ENCODE data around the gene ZBED4.
A peak's percentile ranks its signal among the peaks of the same experiment; 100 is the strongest.

The ZBED4 gene

DNA sequence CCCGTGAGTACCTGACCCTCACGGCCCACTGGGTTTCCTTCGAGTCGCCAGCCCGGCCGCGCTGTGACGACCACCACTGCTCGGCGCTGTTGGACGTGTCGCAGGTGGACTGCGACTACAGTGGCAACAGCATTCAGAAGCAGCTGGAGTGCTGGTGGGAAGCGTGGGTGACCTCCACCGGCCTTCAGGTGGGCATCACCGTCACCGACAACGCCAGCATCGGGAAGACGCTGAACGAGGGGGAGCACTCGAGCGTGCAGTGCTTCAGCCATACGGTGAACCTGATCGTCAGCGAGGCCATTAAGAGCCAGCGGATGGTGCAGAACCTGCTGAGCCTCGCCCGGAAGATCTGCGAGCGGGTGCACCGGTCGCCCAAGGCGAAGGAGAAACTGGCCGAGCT is 32.2 kb downstream of the ZBED4 start:
- TF ChIP-seq SPI1 (IDR thresholded peaks at IDR 0.05; ENCODE audit: low read depth, low read length) (no peak), POLR2AphosphoS5 (IDR thresholded peaks at IDR 0.05; ENCODE audit: low read depth, low read length) (no peak), POLR2A (IDR thresholded peaks at IDR 0.05; ENCODE audit: low read depth, low read length) (no peak), PAX5 (IDR thresholded peaks at IDR 0.05; ENCODE audit: insufficient read depth, low read length, severe bottlenecking) (no peak), POU2F2 (IDR thresholded peaks at IDR 0.05; ENCODE audit: low read depth, low read length) (no peak), TAF1 (IDR thresholded peaks at IDR 0.05; ENCODE audit: low read depth, low read length) (no peak)
- FAIRE-seq: no peak
- DNase-seq (ENCODE audit: insufficient read length, low spot score): no peak

DNA sequence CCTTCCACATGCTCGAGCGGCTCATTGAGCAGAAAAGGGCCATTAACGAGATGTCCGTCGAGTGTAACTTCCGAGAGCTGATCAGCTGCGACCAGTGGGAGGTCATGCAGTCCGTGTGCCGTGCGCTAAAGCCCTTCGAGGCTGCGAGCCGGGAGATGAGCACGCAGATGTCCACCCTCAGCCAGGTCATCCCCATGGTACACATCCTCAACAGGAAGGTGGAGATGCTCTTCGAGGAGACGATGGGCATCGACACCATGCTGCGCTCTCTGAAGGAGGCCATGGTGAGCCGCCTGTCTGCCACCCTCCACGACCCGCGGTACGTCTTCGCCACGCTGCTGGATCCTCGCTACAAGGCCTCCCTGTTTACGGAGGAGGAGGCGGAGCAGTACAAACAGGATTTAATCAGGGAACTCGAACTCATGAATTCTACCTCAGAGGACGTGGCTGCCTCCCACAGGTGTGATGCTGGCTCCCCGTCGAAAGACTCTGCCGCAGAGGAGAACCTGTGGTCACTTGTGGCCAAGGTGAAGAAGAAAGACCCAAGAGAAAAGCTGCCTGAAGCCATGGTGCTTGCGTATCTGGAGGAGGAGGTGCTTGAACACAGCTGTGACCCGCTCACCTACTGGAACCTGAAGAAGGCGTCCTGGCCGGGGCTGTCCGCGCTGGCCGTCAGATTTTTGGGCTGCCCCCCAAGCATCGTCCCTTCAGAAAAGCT is 32.9 kb downstream of the ZBED4 start:
- TF ChIP-seq SPI1 (IDR thresholded peaks at IDR 0.05; ENCODE audit: low read depth, low read length) (no peak), POU2F2 (IDR thresholded peaks at IDR 0.05; ENCODE audit: low read depth, low read length) (no peak), POLR2AphosphoS5 (IDR thresholded peaks at IDR 0.05; ENCODE audit: low read depth, low read length) (no peak), POLR2A (IDR thresholded peaks at IDR 0.05; ENCODE audit: low read depth, low read length) (no peak), PAX5 (IDR thresholded peaks at IDR 0.05; ENCODE audit: insufficient read depth, low read length, severe bottlenecking) (no peak)
- FAIRE-seq (no peak), DNase-seq (ENCODE audit: insufficient read length, low spot score) (no peak)

DNA sequence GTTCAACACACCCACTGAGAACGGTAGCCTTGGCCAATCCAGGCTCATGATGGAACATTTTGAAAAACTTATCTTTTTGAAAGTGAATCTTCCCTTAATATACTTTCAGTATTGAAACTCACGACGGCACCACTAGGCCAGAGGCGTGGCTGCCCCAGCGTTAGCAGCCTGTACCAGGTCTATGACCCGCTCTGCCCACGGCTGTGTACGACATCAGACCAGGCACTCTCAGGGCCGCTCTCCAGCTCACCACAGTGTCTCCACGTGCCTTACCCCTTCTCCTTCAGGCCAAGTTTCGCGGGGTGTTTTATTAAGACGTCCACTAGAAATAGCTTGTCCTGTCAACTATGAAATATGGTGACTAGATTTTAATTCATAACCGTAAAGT is 33.4 kb downstream of the ZBED4 start:
- no peak for FAIRE-seq
- TF ChIP-seq PAX5 (IDR thresholded peaks at IDR 0.05; ENCODE audit: insufficient read depth, low read length, severe bottlenecking): no peak
- TF ChIP-seq TAF1 (IDR thresholded peaks at IDR 0.05; ENCODE audit: low read depth, low read length): no peak
- no peak for TF ChIP-seq POLR2AphosphoS5 (IDR thresholded peaks at IDR 0.05; ENCODE audit: low read depth, low read length)
- TF ChIP-seq POLR2A (IDR thresholded peaks at IDR 0.05; ENCODE audit: low read depth, low read length): no peak
- no peak for TF ChIP-seq SPI1 (IDR thresholded peaks at IDR 0.05; ENCODE audit: low read depth, low read length)
- TF ChIP-seq POU2F2 (IDR thresholded peaks at IDR 0.05; ENCODE audit: low read depth, low read length): no peak
- DNase-seq (ENCODE audit: insufficient read length, low spot score): no peak

DNA sequence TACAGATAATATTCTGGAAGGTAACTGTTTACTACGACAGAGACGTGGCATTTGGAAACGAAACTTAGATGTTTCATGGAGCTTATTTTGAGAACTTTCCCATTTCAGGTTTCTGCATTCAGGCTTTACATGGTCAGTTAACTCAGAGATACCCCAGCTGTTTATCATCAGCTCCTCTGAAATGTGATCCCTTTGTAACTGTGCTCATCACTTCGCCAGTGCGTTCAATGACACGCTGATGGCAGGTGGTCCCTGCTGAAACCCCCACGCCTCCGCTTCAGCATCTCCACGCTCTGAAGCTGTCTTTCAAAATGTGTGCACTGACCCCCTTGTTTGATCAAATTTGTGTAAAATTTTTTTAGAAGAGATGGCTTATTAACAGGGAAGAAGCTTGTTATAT is 34.1 kb downstream of the ZBED4 start:
- no peak for DNase-seq (ENCODE audit: insufficient read length, low spot score)
- no peak for TF ChIP-seq SPI1 (IDR thresholded peaks at IDR 0.05; ENCODE audit: low read depth, low read length)
- TF ChIP-seq POU2F2 (IDR thresholded peaks at IDR 0.05; ENCODE audit: low read depth, low read length): no peak
- TF ChIP-seq POLR2A (IDR thresholded peaks at IDR 0.05; ENCODE audit: low read depth, low read length): no peak
- no peak for TF ChIP-seq TAF1 (IDR thresholded peaks at IDR 0.05; ENCODE audit: low read depth, low read length)
- no peak for TF ChIP-seq PAX5 (IDR thresholded peaks at IDR 0.05; ENCODE audit: insufficient read depth, low read length, severe bottlenecking)
- no peak for TF ChIP-seq POLR2AphosphoS5 (IDR thresholded peaks at IDR 0.05; ENCODE audit: low read depth, low read length)
- FAIRE-seq: no peak

DNA sequence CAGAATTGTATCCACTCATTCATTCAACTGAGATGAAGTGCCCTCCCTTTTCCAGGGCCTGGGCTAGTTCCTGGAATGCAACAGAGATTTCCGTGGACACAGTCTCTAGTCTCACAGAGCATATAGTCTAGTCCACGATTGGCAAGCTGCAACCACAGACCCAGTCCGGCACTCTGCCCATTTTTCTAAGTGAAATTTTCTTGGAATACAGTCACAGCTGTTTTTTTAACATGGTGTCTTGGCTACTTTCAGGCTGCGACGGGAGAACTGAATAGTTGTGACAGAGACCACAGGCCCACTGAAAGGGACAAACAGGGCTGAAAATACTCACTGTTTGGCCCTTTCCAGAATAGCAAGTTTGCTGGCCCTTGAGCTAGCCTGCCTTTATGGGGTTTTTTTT is 35.4 kb downstream of the ZBED4 start:
- TF ChIP-seq POU2F2 (IDR thresholded peaks at IDR 0.05; ENCODE audit: low read depth, low read length) (no peak), POLR2AphosphoS5 (IDR thresholded peaks at IDR 0.05; ENCODE audit: low read depth, low read length) (no peak), TAF1 (IDR thresholded peaks at IDR 0.05; ENCODE audit: low read depth, low read length) (no peak), POLR2A (IDR thresholded peaks at IDR 0.05; ENCODE audit: low read depth, low read length) (no peak), SPI1 (IDR thresholded peaks at IDR 0.05; ENCODE audit: low read depth, low read length) (no peak), PAX5 (IDR thresholded peaks at IDR 0.05; ENCODE audit: insufficient read depth, low read length, severe bottlenecking) (no peak)
- no peak for FAIRE-seq
- no peak for DNase-seq (ENCODE audit: insufficient read length, low spot score)

DNA sequence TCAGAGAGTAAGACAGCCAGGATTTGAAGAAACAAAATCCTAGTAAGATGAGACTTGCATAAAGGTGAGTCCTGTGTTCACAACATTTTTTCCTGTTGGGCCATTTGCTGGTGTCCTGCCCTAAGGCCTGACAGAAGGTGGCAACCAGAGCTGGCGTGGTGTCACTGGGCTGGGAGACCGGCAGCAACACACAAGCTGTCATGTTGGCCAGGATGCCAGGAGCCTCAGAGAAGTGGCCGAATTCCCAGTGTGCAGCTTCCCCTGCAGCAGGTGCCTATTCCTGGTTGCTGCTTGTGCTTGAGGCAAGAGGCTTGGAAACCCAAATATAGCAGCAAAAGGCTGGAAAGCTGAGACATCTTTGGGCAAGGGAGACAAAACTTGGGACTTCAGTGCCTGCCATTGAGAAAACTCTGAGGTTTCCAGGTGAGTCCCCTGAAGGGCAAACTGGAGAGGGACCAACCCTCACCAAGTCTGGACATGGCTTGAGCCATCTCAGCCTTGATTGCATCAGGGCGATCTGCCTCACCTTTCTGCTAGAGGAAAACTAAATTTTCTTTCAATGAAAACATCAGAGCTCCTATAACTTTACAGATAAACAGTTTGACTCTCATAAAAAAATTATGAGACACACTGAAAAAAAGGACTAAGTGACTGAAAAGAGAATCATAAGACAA is 38.7 kb downstream of the ZBED4 start:
- DNase-seq (ENCODE audit: insufficient read length, low spot score) (no peak), FAIRE-seq (no peak)
- TF ChIP-seq PAX5 (IDR thresholded peaks at IDR 0.05; ENCODE audit: insufficient read depth, low read length, severe bottlenecking): no peak
- no peak for TF ChIP-seq POLR2AphosphoS5 (IDR thresholded peaks at IDR 0.05; ENCODE audit: low read depth, low read length)

DNA sequence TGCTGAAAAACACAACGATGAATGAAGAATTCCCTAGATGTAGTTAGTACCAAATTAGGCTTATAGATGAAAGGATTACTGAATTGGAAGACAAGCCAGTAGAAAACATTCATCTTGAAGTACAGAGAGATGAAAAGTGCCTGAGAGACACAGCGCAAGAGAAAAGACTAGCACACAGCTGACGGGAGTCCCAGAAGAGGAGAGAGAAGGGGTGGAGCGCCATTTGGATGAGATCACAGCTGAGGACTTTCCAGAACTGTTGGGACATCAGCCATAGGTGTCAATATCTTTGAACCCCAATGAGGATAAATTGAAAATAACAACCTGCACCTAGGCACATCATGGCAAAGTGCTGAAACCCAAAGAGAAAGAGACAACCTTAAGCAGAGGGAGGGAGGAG is 39.4 kb downstream of the ZBED4 start:
- no peak for FAIRE-seq
- TF ChIP-seq POLR2A (IDR thresholded peaks at IDR 0.05; ENCODE audit: low read depth, low read length): no peak
- no peak for TF ChIP-seq POLR2AphosphoS5 (IDR thresholded peaks at IDR 0.05; ENCODE audit: low read depth, low read length)
- no peak for TF ChIP-seq POU2F2 (IDR thresholded peaks at IDR 0.05; ENCODE audit: low read depth, low read length)
- no peak for DNase-seq (ENCODE audit: insufficient read length, low spot score)

DNA sequence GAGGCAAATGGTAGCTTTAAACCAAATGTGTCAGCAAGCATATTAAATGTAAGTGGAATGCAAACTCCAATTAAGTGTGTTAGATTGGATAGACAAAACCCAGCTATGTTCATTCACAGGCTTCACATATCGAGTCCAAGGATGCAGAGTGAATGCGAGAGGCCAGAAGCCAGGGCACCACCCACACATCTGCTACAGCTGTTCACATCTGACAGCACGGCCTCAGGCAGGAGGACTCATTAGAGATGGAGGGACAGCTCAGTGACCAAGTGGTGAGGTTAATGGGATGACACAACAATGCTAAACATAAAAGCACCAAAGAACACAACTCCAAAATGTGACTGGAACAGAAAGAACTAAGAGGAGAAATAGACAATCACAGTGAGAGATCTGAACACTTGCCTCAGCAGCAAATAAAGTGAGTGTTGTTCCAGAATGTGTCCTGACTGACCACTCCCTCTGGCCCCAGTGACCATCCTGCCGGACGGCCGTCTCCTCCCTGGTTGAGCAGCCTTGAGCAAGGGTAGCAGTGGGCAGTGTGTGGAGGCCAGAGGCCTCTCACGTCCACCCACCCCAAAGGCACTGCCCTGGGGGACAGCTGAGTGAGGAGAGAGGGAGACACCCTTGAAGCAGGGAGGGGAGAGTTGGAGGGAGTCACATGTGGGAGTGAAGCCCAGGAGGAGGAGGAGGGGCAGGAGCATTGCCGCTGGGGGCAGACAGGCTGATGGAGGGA is 40.8 kb downstream of the ZBED4 start:
- TF ChIP-seq TAF1 (IDR thresholded peaks at IDR 0.05; ENCODE audit: low read depth, low read length): no peak
- no peak for TF ChIP-seq POLR2AphosphoS5 (IDR thresholded peaks at IDR 0.05; ENCODE audit: low read depth, low read length)
- TF ChIP-seq POU2F2 (IDR thresholded peaks at IDR 0.05; ENCODE audit: low read depth, low read length): no peak
- TF ChIP-seq POLR2A (IDR thresholded peaks at IDR 0.05; ENCODE audit: low read depth, low read length): no peak
- no peak for TF ChIP-seq SPI1 (IDR thresholded peaks at IDR 0.05; ENCODE audit: low read depth, low read length)
- DNase-seq (ENCODE audit: insufficient read length, low spot score): no peak
- FAIRE-seq: peak; percentile 68

DNA sequence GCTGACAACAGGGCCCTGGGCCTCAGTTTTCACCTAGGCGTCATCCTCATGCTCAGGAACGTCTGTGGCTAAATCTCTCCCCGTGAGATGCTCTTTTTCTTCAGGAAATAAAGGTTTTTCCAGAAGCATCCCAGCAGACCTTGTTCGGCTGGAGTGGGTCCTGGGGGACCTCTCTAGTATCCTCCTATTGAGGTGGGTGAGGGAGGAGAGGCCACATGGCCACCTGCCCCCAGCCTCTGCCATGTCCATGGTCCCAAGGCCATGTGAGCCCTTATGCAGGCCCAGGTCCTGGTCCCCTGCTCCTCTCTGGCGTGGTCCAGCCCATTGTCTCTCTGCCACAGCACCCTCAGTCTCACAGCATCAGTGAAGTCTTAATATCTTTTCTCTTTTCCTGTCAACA is 42.6 kb downstream of the ZBED4 start:
- DNase-seq (ENCODE audit: insufficient read length, low spot score): no peak
- no peak for FAIRE-seq
- TF ChIP-seq TAF1 (IDR thresholded peaks at IDR 0.05; ENCODE audit: low read depth, low read length) (no peak), SPI1 (IDR thresholded peaks at IDR 0.05; ENCODE audit: low read depth, low read length) (no peak), POLR2AphosphoS5 (IDR thresholded peaks at IDR 0.05; ENCODE audit: low read depth, low read length) (no peak), POU2F2 (IDR thresholded peaks at IDR 0.05; ENCODE audit: low read depth, low read length) (no peak), POLR2A (IDR thresholded peaks at IDR 0.05; ENCODE audit: low read depth, low read length) (no peak), PAX5 (IDR thresholded peaks at IDR 0.05; ENCODE audit: insufficient read depth, low read length, severe bottlenecking) (no peak)

Data from GM12891 (cell line).